Measurements from ENCODE around the gene KCNC1. TPM values are rescaled to one million over a fixed set of nuclear protein-coding genes. Genes with fewer than 3 reads are reported as not detected.

KCNC1 gene
- polyA plus RNA-seq, 1 donor from 2014 or later: 8.9 TPM

DNA sequence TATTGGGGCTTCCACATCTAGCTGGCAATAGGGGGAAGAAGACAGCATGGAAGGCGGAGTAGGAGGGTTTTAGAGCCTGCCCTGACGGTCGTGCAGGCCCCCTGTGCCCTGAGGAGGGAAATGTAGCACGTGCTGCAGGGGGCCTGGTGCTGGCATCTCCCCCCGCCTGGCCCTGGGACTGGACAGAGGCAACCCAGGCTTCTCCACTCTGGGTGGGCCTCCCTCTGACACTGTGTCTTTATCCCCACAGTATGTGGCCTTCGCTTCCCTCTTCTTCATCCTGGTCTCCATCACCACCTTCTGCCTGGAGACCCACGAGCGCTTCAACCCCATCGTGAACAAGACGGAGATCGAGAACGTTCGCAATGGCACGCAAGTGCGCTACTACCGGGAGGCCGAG, 36.8 kb downstream of the KCNC1 start:
- H3K9me2 ChIP-seq (ENCODE audit: insufficient read depth, low read length): no peaks in the 10 kb centered on the region
- H3K9me3 ChIP-seq (ENCODE audit: low read length): no peaks in the 10 kb centered on the region
- H4K20me1 ChIP-seq (ENCODE audit: insufficient read depth): no peaks in the 10 kb centered on the region
- H3K36me3 ChIP-seq (ENCODE audit: insufficient read depth, low read length): no peaks in the 10 kb centered on the region
- peaks cover 16% of the 10 kb centered on the region for H3K79me2 ChIP-seq (replicated peaks; ENCODE audit: insufficient read depth, low read length)
- no peak overlapping the region for H3K4me2 ChIP-seq (ENCODE audit: low read length)
- H2AFZ ChIP-seq (ENCODE audit: low read depth, low read length): no peak overlapping the region
- H3K27ac ChIP-seq (ENCODE audit: low read length): no peak overlapping the region
- no peak overlapping the region for H3K9ac ChIP-seq (ENCODE audit: low read length)
- H3K4me3 ChIP-seq (ENCODE audit: low read length): no peak overlapping the region
- H3F3A ChIP-seq (ENCODE audit: insufficient read depth, low read length, poor library complexity, severe bottlenecking): no peaks in the 10 kb centered on the region
- TF ChIP-seq TAF1 (IDR thresholded peaks at IDR 0.05; ENCODE audit: low read depth) (no peak), MXI1 (conservative IDR thresholded peaks at IDR 0.05; ENCODE audit: poor library complexity, severe bottlenecking) (no peak), RAD21 (conservative IDR thresholded peaks at IDR 0.05) (no peak), EP300 (conservative IDR thresholded peaks at IDR 0.05; ENCODE audit: poor library complexity, severe bottlenecking) (no peak), EZH2 (IDR thresholded peaks at IDR 0.05; ENCODE audit: borderline replicate concordance, insufficient read depth, low read length, poor library complexity, severe bottlenecking) (no peak), SMC3 (conservative IDR thresholded peaks at IDR 0.05; ENCODE audit: poor library complexity) (no peak), POLR2AphosphoS5 (IDR thresholded peaks at IDR 0.05) (no peak)
- TF ChIP-seq, protein P1, sequence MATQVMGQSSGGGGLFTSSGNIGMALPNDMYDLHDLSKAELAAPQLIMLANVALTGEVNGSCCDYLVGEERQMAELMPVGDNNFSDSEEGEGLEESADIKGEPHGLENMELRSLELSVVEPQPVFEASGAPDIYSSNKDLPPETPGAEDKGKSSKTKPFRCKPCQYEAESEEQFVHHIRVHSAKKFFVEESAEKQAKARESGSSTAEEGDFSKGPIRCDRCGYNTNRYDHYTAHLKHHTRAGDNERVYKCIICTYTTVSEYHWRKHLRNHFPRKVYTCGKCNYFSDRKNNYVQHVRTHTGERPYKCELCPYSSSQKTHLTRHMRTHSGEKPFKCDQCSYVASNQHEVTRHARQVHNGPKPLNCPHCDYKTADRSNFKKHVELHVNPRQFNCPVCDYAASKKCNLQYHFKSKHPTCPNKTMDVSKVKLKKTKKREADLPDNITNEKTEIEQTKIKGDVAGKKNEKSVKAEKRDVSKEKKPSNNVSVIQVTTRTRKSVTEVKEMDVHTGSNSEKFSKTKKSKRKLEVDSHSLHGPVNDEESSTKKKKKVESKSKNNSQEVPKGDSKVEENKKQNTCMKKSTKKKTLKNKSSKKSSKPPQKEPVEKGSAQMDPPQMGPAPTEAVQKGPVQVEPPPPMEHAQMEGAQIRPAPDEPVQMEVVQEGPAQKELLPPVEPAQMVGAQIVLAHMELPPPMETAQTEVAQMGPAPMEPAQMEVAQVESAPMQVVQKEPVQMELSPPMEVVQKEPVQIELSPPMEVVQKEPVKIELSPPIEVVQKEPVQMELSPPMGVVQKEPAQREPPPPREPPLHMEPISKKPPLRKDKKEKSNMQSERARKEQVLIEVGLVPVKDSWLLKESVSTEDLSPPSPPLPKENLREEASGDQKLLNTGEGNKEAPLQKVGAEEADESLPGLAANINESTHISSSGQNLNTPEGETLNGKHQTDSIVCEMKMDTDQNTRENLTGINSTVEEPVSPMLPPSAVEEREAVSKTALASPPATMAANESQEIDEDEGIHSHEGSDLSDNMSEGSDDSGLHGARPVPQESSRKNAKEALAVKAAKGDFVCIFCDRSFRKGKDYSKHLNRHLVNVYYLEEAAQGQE (IDR thresholded peaks at IDR 0.05; ENCODE audit: borderline replicate concordance): no peak
- TF ChIP-seq, protein P2, sequence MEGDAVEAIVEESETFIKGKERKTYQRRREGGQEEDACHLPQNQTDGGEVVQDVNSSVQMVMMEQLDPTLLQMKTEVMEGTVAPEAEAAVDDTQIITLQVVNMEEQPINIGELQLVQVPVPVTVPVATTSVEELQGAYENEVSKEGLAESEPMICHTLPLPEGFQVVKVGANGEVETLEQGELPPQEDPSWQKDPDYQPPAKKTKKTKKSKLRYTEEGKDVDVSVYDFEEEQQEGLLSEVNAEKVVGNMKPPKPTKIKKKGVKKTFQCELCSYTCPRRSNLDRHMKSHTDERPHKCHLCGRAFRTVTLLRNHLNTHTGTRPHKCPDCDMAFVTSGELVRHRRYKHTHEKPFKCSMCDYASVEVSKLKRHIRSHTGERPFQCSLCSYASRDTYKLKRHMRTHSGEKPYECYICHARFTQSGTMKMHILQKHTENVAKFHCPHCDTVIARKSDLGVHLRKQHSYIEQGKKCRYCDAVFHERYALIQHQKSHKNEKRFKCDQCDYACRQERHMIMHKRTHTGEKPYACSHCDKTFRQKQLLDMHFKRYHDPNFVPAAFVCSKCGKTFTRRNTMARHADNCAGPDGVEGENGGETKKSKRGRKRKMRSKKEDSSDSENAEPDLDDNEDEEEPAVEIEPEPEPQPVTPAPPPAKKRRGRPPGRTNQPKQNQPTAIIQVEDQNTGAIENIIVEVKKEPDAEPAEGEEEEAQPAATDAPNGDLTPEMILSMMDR (IDR thresholded peaks at IDR 0.05; ENCODE audit: poor library complexity, severe bottlenecking): no peak
- H3K27me3 ChIP-seq (ENCODE audit: insufficient read depth, low read depth, low read length): no peaks in the 10 kb centered on the region

DNA sequence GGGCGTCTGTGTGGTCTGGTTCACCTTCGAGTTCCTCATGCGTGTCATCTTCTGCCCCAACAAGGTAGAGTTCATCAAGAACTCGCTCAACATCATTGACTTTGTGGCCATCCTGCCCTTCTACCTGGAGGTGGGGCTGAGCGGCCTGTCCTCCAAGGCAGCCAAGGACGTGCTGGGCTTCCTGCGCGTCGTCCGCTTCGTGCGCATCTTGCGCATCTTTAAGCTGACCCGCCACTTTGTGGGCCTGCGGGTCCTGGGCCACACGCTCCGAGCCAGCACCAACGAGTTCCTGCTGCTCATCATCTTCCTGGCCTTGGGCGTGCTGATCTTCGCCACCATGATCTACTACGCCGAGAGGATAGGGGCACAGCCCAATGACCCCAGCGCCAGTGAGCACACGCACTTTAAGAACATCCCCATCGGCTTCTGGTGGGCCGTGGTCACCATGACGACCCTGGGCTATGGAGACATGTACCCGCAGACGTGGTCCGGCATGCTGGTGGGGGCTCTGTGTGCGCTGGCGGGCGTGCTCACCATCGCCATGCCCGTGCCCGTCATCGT, 37.3 kb downstream of the KCNC1 start:
- H4K20me1 ChIP-seq (ENCODE audit: insufficient read depth): no peaks in the 10 kb centered on the region
- no peaks in the 10 kb centered on the region for H3K9me3 ChIP-seq (ENCODE audit: low read length)
- peaks cover 14% of the 10 kb centered on the region for H3K79me2 ChIP-seq (replicated peaks; ENCODE audit: insufficient read depth, low read length)
- H3K9me2 ChIP-seq (ENCODE audit: insufficient read depth, low read length): no peaks in the 10 kb centered on the region
- H3K27ac ChIP-seq (ENCODE audit: low read length): no peak overlapping the region
- TF ChIP-seq TAF1 (IDR thresholded peaks at IDR 0.05; ENCODE audit: low read depth) (no peak), MXI1 (conservative IDR thresholded peaks at IDR 0.05; ENCODE audit: poor library complexity, severe bottlenecking) (no peak), POLR2AphosphoS5 (IDR thresholded peaks at IDR 0.05) (no peak), EZH2 (IDR thresholded peaks at IDR 0.05; ENCODE audit: borderline replicate concordance, insufficient read depth, low read length, poor library complexity, severe bottlenecking) (no peak)
- TF ChIP-seq, protein P1 (IDR thresholded peaks at IDR 0.05; ENCODE audit: borderline replicate concordance): no peak
- TF ChIP-seq, protein P2 (IDR thresholded peaks at IDR 0.05; ENCODE audit: poor library complexity, severe bottlenecking): no peak
- no peak overlapping the region for H3K9ac ChIP-seq (ENCODE audit: low read length)
- H3F3A ChIP-seq (ENCODE audit: insufficient read depth, low read length, poor library complexity, severe bottlenecking): no peaks in the 10 kb centered on the region
- no peaks in the 10 kb centered on the region for H3K27me3 ChIP-seq (ENCODE audit: insufficient read depth, low read depth, low read length)
- H3K4me2 ChIP-seq (ENCODE audit: low read length): no peak overlapping the region
- H2AFZ ChIP-seq (ENCODE audit: low read depth, low read length): no peak overlapping the region
- no peaks in the 10 kb centered on the region for H3K36me3 ChIP-seq (ENCODE audit: insufficient read depth, low read length)
- no peak overlapping the region for H3K4me3 ChIP-seq (ENCODE audit: low read length)
